ENCODE results near the gene JAM2.

DNA sequence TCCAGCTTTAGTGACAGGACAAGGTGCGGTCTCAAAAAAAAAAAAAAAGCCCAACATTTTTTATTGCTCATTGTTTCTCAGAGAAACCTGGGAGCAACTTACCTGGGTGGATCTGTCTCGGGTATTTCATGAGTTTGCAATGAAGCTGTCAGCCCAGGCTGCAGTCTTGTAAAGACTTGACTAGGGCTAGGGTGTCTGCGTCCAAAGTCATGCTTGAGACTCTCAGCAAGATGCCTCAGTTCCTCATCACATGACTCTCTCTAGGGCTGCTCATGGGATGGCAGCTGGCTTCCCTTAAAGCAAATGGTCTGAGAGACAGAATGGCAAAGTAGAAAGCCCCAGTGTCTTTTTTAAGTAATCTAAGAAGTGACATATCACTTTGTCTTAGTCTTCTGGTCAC lies 103.8 kb downstream of the JAM2 start:
- TF ChIP-seq, protein P1, sequence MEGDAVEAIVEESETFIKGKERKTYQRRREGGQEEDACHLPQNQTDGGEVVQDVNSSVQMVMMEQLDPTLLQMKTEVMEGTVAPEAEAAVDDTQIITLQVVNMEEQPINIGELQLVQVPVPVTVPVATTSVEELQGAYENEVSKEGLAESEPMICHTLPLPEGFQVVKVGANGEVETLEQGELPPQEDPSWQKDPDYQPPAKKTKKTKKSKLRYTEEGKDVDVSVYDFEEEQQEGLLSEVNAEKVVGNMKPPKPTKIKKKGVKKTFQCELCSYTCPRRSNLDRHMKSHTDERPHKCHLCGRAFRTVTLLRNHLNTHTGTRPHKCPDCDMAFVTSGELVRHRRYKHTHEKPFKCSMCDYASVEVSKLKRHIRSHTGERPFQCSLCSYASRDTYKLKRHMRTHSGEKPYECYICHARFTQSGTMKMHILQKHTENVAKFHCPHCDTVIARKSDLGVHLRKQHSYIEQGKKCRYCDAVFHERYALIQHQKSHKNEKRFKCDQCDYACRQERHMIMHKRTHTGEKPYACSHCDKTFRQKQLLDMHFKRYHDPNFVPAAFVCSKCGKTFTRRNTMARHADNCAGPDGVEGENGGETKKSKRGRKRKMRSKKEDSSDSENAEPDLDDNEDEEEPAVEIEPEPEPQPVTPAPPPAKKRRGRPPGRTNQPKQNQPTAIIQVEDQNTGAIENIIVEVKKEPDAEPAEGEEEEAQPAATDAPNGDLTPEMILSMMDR (IDR thresholded peaks at IDR 0.05): no peak
- no peak for TF ChIP-seq POLR2A (IDR thresholded peaks at IDR 0.05)
